ENCODE measurements around the gene RAET1L. TPM values are rescaled to one million over a fixed set of nuclear protein-coding genes. Genes with fewer than 3 reads are reported as not detected.
A peak's percentile ranks its signal among the peaks of the same experiment; 100 is the strongest.

Gene RAET1L
- total and polyA plus RNA-seq, 7 donors: 0.06 to 0.07 TPM; not detected in 5

DNA sequence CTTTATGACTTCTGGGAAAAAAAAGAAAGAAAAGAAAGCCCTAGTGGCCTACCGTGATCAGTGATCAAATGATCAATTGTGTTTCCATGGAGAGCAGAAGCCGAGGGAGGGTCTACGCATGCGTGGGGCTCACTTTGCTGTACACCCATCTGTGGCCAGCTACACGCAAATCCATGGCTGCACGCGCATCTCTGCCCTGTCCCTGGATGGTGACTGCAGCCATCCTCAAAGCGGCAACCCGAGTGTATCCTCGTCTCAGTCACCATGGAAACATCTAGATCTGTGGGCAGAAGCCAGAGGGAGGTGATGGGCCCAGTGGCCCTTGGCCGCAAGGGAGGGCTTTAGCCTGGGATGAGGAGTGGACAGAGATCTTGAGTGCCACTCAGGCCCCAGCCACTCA, 44.4 kb upstream of the RAET1L start:
- no peak for DNase-seq
- intact Hi-C loops (cut with DNase I): loop anchor here in 1 of 2 donors (10.0 kb wide), 1 partner anchor 745 kb away; no protein-coding TSS in a partner anchor
- TF ChIP-seq, protein P1, sequence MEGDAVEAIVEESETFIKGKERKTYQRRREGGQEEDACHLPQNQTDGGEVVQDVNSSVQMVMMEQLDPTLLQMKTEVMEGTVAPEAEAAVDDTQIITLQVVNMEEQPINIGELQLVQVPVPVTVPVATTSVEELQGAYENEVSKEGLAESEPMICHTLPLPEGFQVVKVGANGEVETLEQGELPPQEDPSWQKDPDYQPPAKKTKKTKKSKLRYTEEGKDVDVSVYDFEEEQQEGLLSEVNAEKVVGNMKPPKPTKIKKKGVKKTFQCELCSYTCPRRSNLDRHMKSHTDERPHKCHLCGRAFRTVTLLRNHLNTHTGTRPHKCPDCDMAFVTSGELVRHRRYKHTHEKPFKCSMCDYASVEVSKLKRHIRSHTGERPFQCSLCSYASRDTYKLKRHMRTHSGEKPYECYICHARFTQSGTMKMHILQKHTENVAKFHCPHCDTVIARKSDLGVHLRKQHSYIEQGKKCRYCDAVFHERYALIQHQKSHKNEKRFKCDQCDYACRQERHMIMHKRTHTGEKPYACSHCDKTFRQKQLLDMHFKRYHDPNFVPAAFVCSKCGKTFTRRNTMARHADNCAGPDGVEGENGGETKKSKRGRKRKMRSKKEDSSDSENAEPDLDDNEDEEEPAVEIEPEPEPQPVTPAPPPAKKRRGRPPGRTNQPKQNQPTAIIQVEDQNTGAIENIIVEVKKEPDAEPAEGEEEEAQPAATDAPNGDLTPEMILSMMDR (IDR thresholded peaks at IDR 0.05): no peak
- no peak for ATAC-seq
- Histone ChIP-seq H3K9me3 (no peaks in the 10 kb centered on the region), H3K4me1 (peaks cover 6% of the 10 kb centered on the region), H3K36me3 (ENCODE audit: insufficient read depth in 1 of 2, low read depth in 1 of 2) (no peaks in the 10 kb centered on the region), H3K4me3 (peak overlapping the region; percentile 73), H3K27me3 (ENCODE audit: insufficient read depth in 3 of 3, low read length in 2 of 3) (no peaks in the 10 kb centered on the region), H3K27ac (peak overlapping the region; percentile 63)
- 79 to 86% (median 83%) methylated on average over 11 of the region's 11 CpGs for WGBS, 3 donors

DNA sequence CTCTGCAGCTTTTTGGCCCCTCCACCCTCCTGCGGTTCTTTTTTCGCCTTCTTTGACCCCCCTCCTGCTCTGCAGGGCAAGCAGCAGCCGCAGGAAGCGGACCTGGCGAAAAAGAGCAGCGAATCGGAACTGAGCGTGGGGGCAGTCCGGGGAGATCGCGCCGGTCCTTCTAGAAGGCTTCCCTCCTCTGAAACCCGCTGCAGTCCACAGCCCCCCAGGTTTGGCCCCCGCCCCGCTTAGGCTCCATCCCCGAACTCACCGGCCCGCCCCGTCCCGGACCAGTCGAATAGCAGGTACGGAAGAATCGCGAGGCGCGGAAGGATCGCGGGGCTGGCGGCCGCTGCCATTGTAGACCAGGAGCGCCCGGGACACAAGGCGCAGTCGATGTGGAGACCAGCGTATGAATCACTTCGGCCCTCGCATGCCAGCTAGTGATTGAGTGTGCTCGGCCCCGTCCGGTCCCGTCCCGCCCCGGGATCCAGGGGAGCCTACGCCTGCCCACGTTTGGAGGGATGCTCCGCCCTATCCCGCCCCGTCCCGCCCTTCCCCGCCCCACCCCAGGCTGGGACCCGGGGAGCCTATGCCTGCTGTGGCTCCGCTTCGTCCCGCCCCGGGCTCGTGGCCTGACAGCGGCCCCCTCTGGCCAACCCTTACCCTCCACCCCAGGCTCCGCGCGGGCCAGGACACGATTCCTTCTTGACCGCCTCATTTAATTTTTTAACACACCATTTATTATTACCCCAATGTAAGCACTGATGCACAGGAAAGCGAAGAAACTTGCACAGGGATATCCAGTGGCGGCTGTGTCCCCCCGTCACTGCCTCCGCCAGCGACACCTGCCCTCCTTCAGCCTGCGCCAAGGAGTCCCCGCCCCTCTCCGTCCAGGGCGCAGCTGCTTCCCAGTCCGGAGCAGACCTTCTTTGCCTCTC, 43.7 kb upstream of the RAET1L start, which contains the start of gene ULBP3:
Gene ULBP3 (minus strand): TSS at position 402 of the 929 bp plus-strand sequence. CDS start 55 bp downstream, at position 347.
- 2 to 4% (median 4%) methylated on average over 60 to 72 of the region's 72 CpGs for WGBS, 3 donors
- Histone ChIP-seq H3K4me3 (peak within 1 kb of the TSS; percentile 73), H3K27ac (peak within 1 kb of the TSS; percentile 63), H3K27me3 (ENCODE audit: insufficient read depth in 3 of 3, low read length in 2 of 3) (no peaks in the 10 kb centered on the region), H3K36me3 (ENCODE audit: insufficient read depth in 1 of 2, low read depth in 1 of 2) (no peaks in the 10 kb centered on the region), H3K9me3 (no peaks in the 10 kb centered on the region), H3K4me1 (peaks cover 6% of the 10 kb centered on the region)
- ATAC-seq (peak; percentile 87 to 93 (median 91)), DNase-seq (peak; percentile 91 to 94)
- TF ChIP-seq, protein P1 (IDR thresholded peaks at IDR 0.05): peak; percentile 56
- intact Hi-C loops (cut with DNase I): no loop called here

DNA sequence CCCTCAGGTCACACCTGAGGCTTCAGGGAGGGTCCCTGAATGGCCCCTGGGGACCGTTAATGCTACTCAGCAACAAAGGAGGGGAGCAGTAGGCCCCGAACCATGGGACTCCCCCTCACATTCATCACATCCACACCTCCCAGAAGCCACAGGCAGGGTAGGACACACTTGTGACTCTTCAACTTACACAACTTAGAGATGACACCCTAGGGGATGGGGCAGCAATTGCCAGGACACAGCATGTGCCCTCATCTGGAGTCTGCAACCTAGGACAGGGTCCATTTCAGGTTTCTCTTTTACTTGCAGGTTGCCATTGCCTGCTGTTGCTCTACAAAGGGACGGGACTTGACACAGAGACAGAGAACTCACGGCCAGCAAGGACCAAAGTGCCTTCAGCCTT, 42.8 kb upstream of the RAET1L start:
- TF ChIP-seq, protein P1 (IDR thresholded peaks at IDR 0.05): no peak
- peak overlapping the region; percentile 73 for H3K4me3 ChIP-seq
- no peak overlapping the region for H3K27ac ChIP-seq
- 61 to 80% (median 63%) methylated on average over 4 of the region's 4 CpGs for WGBS, 3 donors
- no peak for ATAC-seq
- no peaks in the 10 kb centered on the region for H3K36me3 ChIP-seq (ENCODE audit: insufficient read depth in 1 of 2, low read depth in 1 of 2)
- H3K4me1 ChIP-seq: peaks cover 6% of the 10 kb centered on the region
- no peaks in the 10 kb centered on the region for H3K27me3 ChIP-seq (ENCODE audit: insufficient read depth in 3 of 3, low read length in 2 of 3)
- no peak for DNase-seq
- intact Hi-C loops (cut with DNase I): no loop called here
- H3K9me3 ChIP-seq: no peaks in the 10 kb centered on the region

- no peak overlapping the region for H3K4me3 ChIP-seq
- H3K36me3 ChIP-seq (ENCODE audit: insufficient read depth in 1 of 2, low read depth in 1 of 2): no peaks in the 10 kb centered on the region
- no peak overlapping the region for H3K27ac ChIP-seq
- 93 to 100% (median 96%) methylated on average over 2 of the region's 2 CpGs for WGBS, 3 donors
- DNase-seq (no peak), ATAC-seq (no peak)
- no peaks in the 10 kb centered on the region for H3K9me3 ChIP-seq
- no peaks in the 10 kb centered on the region for H3K27me3 ChIP-seq (ENCODE audit: insufficient read depth in 3 of 3, low read length in 2 of 3)
- TF ChIP-seq, protein P1 (IDR thresholded peaks at IDR 0.05): no peak
- H3K4me1 ChIP-seq: peaks cover 6% of the 10 kb centered on the region
- intact Hi-C loops (cut with DNase I): no loop called here
These were observed 39.8 kb upstream of the RAET1L start for GRCh38 chr6:150065083-150065482.
